8988T (cell line): ENCODE data around the gene MOB3C.

Experiments
- DNase-seq: peaks from one replicate; pipeline ENCODE4 v3.0.0; 2011

MOB3C gene

DNA sequence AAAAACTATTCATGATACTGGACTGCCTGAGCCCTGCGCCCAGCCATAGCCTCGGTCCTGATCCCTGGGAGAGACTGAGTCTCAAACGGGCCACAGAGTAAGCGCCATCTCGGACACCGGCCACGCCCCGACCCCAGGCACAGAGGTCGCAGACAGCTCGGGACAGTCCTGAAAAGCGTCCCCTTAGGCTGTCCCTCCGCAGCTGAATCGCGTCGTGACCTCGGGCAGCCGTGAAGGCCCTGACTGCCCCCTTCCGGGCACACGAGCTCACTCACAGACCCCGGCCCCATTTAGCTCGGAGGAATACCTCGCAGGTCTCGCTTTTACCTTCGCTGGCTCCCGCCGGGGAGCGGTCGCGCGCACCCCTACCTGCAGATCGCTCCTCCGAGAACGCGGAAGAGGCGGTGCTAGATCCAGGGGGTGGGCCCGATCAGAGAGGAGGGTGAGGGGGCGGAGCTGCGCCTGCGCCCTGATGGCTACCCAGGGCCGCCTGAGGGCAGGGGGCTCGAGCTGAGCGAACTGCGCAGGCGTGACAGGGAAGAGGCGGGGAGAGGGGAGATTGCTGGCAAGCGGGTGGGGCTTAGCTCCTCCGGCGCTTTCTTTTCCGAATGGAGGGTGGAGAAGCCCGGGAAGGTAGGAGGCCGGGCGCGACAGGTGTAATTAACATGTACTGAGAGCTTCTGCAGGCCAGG is 12.6 kb downstream of the MOB3C start, which contains the start of gene MKNK1:
MKNK1 (minus strand) TSS at position 411 of the 692 bp plus-strand sequence. CDS start 20,941 bp downstream, outside the sequence.
- DNase-seq: peak; percentile 97

DNA sequence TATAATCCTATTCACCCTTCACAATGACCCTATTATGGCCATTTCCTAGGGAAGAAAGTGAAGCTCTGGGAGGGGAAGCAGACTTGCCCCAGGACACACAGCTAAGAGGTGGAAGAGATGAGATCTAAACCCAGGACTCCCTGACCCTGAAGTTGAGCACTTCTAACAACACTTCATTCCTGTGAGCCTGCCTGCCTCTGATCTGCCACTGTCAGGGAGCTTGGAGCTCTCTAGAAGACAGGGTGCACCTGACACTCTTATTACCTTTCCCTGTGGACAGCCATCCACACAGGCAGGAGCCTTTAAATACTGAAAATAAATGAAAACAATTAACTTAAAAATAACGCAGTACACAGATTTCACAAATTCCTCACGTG is 13.1 kb downstream of the MOB3C start:
- no peak for DNase-seq

DNA sequence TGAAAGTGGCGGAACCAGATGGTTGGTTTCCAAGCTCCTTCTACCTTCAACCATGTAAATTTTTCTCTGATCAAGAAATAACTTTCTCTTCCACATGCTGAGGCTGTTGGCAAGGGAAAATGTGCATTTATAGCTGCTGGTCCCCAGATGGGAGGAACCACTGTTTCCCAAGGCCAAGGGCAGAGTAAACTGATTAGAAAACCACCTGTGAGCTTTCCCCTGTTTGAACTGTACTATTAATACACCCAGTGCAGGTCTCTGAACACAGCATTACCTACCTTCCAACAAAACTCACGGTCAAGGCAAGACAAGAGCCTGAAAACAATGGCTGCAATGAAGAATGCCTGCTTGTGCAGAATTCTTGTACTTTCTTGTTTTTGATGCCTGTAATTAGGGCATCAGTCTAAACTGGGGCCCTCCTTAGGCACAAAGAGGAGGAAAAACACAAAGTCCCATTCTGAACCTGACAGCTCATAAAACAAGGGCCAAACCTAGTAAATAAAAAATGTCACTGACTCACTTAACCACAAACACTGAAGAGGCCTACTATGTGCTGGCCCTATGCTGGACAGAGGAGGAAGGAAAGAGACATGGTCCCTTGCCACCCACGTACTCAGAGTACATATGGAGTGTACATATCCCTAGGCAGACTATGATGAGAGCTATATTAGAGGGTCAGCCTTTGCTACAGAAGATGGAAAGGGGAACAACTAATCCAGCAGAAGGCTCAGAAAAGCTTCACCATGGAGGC is 15.2 kb downstream of the MOB3C start:
- no peak for DNase-seq

DNA sequence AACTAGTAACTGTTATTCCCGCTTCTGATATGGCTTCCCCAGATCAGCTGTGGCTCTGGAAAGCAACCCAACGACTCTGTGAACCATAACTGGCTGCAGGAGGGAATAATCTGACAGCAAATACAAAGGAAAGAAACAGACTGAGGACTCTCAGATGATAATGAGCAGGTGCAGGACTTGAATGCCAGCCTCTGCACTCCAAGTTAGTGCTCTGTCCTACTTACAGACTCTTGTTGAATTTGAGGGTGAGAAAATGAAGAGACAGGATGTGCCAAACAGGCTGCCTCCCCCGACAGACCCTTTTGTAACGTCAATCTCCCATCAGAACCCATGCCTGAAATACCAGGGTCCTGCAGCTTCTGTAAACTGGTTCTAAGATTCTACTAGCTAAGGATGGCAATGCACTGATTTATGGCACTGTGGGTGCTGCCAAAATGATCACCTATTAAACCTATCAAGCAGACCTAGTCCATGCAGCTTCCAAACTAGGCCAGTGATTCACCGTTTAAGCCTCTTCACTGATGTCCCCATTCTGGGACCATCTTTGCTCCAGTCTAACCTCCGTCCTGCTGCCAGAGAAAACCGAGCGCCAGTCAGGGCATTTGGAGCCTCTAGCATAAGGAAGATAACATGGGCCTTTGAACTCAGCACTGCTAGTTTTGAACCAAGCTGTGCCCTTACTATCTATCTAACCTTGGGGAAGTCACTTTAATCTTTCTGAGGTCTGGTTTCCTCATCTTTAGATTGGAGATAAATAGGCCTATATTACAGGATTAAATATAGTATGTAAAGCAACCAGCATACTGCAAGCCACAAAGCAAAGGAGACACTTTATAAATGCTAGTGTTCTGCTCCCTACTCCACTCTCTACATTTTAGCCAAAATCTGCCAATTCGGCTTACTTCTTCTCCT is 17.3 kb downstream of the MOB3C start:
- DNase-seq: no peak

DNA sequence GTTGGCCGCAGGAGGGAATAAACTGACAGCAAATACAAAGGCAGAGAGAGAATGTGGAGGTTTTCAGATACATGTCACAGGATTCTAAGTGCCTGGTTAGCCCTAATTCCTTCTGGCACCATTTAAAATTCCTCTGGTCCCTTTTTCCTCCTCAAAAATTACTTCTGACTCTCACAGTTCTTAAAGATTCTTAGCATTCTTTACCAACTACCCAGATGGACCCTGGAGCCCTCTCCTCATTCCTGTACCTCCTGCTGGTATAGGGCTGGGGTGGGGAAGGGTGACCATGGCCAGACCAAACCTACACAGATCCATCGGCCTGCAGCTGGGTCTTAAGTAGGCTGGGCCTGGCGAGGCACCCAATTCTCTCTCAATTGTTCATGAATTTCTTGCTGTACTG is 19.8 kb downstream of the MOB3C start:
- no peak for DNase-seq

DNA sequence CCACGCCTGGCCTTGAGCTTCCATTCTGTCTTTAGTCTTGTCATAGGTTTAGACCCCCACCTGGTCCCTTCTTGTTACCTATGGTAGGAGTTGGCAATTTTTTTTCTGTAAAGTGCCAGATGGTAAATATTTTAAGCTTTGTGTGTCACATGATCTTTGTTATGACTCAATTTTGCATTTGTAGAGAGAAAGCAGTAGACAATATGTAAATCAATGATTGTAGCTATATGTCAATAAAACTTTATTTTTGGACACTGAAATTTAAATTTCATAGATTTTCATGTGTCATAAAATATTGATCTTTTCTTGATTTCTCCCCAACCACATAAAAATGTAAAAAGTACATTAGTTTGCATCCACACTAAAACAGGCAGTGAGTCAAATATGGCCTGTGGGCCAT is 20.6 kb downstream of the MOB3C start:
- no peak for DNase-seq

DNA sequence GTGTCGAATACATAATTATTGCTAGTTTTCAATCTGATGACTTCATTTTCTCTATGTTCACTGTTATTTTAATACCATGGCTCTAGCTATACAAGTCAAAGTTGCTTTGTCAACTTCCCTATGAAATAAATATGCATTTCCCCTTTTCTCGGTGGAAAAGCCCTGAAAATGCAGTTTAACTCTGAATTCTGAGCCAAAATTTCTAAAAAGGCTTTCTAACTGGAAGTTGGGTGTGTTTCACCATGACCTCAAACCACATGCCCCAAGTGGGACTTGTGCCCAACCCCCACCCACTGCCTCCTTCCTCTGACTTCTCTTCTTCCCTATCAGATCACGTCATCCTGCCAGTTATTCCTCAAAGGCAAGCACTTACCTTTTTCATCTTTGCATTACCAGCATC is 21.5 kb downstream of the MOB3C start:
- no peak for DNase-seq

DNA sequence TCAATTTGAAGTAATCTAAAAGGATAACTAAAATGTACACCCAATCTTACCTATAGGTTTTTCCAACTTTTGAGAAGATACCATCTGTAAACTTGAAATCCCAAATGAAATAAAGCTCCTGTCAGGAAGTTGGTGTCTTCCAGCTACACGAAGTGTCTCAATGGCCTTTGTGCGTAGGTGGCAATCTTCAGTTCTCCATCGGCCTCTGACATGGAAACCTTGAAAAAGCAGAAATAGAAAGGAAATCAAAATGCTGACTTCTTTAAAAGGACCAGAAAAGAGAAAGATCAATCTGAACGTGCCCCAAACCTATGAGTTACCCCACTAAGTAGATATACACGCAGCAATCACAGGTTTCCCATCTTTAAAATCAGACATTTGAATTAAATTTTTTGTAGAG is 22.5 kb downstream of the MOB3C start:
- no peak for DNase-seq

DNA sequence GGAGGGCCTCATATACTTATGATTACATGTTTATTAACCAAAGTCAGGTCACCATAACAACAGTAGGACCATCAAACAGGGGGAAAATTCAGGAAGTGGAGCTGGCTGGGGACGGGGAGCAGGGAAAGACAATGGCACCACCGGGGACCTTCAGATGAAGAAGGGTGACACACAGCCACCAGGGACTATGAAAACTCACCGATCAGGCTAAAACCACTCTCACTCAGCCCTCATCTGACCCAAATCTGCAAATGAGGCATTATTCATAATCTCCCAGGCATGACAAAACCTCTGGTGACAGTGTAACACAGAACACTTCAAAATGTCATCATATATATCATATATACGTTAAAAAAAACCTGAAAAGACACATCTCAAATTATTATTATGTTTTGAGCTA is 23.8 kb downstream of the MOB3C start:
- no peak for DNase-seq

DNA sequence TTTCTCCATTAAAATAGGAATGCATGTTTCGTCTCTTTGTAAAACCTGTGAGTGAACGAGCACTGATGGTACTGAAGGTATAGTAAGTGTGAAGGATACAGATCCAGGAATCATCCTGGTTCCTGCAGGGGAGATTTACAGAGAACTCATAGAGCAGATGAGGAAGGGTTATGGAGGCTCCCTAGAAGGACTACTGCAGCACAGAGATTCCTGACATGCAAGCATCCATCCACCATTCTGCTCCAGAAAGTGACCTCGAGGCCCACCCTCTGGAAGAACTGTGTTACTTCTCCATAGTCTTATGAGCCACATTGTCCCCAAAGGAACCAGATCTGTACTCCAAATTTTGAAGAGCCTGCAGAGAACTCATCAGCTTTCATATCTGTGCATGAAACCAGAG is 27.1 kb downstream of the MOB3C start:
- no peak for DNase-seq

DNA sequence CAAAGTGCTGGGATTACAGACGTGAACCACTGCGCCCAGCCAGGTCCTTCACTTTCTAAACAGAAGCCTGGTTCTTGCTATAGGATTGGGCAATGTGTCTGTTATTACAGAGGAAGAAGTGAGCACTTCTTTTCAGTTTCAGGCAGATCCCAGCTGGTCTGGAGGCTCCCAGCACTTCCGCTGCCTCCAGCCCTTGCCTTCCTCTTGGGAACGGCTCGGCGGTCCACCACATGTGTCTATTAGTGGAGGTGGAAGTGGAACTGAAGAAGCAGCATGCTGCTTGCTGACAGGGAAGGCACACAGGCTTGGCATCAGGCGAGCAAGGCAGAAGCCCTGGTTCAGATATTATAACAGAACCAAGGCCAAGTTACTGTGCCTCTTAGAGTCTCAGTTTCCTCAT is 29.5 kb downstream of the MOB3C start:
- no peak for DNase-seq

DNA sequence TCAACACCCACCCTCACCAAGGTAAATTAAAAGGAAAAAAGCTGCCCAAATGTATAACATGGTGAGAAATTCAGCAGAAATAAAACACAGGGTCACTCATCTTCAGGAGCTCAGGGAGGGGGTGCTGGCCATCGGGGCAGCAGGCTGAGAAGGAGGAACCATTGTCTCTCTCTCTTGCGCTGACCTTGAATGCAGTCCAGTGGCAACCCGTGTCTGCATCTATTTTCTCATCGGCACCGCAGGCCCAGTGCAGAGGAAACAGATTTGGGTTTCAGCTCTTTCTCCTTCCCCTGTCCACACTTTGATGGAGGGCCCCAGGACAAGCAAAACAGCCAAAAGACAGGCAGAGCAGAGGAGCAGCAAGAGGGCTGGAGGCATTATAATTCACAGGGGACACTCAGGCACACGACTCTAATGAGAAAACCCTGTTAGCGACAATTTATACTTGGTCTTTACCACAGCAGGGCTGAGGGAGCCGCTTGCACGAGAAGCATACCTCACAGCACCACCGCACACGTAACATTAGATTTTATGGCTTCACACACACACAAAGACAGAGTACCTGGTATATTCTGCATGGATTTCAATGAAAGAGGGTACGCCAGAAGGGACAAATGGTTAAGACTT is 31.2 kb downstream of the MOB3C start:
- DNase-seq: no peak

DNA sequence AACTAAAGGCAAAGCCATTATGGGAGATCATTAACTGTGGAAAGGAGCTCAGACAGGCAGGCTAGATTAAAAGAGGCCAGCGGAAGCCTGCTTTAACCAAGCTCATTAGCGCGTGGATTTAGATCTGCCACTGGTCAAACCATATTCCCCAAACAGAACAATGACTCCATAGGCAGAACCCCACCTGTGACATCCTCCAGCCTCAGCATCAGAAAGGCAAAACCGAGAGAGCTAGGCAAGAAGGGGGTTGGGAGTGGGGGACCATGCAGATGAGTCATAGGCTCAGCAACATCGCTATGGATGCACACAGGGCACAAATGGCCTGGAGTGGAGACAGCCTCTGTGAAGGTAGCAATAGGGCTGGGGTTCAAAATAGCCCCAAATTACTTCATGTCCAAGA is 33.1 kb downstream of the MOB3C start:
- no peak for DNase-seq

DNA sequence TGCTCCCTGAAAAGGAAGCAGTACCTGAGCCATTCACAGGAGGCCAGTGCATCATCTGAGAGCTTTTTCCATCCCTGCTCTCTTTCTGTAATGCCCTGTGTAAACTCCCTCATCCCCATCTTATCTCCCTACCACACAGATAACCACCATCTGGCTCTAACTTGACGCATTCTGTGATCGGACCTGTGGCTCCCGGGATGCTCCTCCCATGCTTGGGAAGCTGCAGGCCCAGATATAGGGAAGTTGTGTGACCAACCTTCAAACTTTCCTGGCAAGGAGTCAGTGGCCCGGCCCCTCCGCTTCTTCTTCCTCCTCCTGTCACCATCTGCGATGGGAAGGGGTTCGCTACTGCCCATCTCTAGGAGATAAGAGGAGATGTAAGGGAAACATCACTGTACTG is 33.6 kb downstream of the MOB3C start:
- DNase-seq: no peak

DNA sequence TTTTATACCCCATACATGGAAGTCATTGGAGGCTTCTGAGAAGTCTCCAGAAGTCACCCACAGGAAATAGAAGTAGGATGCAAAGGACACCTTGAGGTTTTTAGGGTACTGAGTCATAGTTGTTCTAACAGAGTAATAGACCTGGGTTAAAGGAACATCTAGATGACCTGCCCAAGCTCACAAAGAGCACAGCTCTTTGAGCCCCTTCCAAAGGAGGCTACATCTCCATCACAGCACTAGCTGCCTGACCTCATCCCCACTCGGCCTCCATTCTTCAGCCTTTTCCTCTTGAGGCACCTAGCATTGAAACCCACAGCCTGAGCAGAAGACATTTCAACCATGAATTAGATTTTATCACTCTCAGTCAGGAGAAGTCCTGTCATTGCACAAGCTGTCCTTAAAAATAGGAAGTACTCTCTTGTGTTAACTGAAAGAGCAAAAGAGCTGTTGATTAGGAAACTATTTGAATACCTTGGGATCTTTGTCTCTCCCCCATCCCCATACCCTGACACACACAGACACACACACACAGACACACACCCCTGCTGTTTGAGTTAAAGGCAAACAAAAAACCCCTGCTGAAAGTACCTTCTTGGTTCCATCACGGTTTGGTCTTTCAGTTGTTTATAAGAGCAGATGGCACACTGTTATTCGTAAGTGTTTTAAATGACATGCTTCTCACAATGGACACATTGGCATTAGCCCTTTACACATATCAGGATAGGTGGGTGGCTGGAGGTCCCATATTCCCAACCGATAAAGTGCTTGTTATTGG is 34.7 kb downstream of the MOB3C start:
- DNase-seq: no peak

DNA sequence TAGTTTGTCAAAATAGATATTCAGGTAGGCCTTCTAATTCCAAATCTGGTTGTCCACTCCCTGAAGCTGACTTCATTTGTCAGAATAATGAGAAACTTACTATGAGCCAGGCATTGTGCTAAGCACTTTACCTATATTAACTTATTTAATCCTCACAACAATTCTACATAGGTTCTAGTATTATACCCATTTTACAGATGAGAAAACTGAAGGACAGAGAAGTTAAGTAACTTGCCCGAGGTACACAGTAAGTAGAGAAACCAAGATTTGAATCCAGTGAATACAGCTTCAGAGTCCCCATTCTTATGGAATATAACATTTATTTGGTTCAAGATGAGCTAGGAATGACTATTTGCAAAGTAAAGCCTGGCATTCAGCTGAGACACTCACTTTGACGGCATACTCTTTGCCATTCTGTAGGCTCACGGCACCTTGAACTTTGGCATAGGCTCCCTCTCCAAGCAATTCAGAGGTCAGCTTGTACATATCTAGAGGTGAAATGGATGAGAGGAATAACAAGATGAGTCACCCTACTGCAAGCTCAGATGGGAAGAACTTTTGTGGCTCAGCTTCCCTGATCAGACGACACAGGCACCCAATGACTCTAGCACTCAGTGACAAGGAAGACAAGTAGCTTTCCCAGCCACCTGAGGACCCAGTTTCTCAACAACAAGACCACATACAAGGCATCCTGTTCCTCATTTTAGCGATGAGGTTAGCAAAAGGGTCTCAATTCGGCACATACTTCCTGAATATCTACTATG is 36.3 kb downstream of the MOB3C start:
- no peak for DNase-seq

DNA sequence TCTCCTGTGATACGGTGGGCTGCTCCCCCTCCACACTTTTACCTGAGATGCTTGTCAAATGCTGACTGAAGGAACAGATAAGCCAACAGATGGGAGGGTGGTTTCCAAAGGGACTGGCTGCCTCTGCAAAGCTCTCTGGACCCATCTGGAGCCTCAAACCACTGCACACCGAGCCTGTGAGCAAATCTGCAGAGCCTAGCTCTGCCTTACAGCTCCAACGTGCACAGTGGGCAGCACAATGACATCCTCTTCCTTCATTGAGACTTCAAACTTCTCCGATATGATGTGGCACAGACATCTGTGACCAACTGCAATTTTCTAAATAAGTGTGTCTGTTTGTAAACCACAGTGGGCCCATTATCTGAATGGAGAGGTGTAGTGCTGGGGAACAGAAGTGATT is 38.9 kb downstream of the MOB3C start:
- no peak for DNase-seq

DNA sequence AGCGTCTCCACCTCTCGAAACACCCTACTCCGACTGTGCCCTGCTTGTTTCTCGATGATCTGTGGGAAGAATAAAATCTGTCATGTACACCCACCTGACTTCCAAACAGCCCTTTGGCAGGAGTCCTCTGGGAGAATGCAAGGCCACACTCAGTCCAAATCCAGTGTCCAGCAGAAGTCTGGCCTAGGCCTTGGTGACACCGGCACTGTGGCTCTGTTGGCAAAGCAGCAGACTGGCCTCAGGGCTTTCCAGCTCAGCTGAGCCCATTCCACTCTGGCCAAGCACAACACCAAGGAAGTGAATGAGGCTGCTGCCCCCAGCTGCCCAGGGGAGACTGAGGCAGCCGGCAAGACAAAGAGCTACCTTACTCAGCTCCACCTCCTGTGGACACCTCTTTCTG is 40.0 kb downstream of the MOB3C start:
- no peak for DNase-seq

DNA sequence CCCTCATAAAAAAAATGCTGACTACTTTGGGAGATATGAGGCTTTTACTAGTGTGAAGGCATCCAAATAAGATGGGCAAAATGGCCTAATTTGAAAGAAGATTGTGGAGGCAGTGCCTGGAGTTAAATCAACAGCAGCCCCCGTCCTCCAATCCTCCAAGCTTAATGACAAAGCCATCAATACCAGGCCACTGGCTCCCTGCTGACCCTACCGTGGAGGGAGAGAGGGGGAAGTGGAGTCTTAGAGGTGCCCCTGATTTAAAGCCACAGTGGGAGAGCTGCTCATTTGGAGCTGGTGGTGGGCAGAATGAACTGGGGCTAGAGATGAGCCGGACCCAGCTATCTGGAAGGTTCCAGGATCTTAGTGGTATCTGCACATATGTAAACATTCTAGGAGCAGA is 40.8 kb downstream of the MOB3C start:
- DNase-seq: no peak

DNA sequence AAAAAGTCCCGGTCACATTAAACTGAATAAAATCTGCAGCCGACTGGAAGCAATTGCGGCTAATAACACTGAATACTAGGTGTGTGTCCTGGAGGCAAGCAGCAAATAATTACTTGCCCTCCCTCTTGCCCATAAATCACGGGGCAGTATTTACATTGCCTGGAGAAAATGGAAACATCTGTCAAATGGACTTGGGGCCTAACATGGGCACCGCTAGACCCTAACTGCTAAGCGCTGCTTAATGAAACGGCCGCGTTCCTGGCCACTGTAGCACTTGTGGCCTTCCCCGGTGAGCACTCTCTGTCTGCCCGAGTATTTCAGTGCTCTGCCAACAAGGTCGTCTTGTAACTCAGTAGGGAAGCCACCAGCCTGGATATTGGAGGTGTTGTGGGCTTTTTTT is 41.3 kb downstream of the MOB3C start:
- DNase-seq: no peak

DNA sequence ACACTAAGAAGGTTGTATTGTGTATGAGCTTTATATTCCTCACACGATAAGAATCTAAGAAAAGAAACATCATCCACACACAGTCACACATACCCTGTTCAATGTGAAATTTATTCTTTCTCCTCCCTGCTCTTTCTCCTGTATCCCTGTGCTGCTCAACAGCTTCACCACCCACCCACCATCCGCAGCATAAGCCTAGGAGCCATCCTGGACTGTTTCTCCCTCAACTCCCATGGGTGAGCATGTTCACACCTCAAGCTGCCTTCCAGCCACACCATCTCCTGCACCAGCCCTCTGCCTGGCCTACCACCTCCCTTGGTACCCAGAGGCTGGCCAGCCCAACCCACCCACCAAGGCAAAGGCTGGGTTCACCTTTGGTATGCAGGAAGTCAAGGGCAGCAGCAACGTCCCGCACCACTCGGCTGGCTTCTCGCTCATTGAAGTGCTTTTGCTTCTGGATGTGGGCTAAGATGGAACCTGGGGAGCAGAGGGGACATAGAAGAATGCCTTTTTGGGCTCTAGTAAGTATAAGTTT is 44.9 kb downstream of the MOB3C start:
- DNase-seq: no peak
